SKM-1 (cell line): Measurements from ENCODE around the gene LYAR.
A peak's percentile ranks its signal among the peaks of the same experiment; 100 is the strongest.

Experiments
- DNase-seq: peaks from one replicate; lab custom pipeline; 2025; ENCODE audit not compliant: unreplicated experiment; lab: John Stamatoyannopoulos, UW

Gene LYAR

DNA sequence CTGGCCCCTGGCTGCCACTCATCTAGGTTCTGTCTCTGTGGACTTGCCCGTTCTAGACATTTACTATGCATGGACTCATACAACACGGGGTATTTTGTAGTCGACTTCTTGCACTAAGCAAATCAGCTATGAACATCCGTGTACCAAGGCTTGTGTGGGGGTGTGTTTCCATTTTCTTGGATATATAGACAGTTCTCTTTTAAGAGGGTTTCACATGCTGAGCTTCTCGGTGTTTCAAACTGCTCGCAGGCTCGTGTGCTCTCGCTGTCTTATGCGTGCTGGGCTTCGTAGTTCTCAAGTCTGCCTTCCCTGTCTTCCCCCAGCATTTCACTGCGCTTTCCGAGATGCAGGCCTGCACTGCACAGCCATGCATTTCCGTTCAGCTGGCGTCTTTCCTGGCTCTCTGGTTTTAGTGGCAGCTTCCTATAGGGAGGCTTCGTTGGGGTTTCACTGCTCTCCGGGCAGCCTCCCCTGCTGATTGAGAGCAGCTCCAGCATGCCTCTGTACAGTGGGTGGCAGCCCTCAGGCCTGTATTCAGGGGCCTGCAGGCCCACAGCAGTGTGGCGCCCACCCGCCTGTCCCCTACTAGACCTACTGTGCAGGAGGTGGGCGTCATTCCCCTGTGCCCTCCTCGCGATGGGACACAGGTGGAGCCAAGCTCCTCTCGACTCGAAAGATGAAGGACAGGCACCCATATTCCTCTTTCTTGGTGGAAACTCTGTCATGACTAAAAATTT, 27.7 kb upstream of the LYAR start:
- DNase-seq, result no peak

DNA sequence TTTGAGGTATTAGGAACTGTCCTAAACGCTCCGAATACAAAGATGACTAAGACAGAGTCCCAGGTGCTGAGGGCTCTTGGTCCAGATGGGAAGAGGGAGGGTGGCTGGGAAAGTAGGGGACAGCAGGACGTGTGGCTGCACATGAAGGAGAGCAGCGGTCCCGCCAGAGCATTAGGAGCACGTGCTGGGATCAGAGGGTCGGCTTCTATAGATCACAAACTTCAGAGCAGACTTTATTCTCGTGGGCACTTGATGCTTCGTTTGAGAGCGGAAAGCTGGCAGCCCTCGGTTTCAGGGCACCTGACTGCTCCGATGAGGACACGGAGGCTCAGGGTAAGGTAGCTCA, 26.2 kb upstream of the LYAR start:
- no peak for DNase-seq

DNA sequence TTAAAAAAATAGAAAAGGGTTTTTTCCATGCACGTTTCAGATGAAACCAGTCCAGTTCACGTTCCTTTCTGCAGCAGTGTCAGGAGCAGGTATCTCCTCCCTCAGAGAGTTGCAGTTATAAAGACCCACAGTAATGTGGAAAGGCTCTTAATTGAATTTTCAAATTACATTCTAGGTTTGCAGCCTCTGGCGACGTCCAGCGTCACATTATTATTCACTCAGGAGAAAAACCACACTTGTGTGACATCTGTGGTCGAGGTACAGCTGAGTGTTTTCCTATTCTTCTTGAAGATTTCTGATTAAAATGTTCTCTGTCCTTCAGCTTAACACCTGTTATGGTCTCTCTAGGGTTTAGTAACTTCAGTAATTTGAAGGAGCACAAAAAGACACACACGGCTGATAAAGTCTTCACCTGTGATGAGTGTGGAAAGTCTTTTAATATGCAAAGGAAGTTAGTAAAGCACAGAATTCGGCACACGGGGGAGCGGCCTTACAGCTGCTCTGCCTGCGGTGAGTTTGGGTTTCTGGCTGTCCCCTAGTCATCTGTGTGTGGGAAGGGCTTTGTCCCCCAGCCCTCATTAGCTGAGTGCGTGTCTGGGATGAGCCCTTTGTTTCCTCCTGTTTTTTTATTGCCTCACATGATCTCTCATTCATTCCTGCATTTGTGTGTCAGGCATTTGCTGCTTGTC, 25.7 kb upstream of the LYAR start:
- DNase-seq, result no peak

DNA sequence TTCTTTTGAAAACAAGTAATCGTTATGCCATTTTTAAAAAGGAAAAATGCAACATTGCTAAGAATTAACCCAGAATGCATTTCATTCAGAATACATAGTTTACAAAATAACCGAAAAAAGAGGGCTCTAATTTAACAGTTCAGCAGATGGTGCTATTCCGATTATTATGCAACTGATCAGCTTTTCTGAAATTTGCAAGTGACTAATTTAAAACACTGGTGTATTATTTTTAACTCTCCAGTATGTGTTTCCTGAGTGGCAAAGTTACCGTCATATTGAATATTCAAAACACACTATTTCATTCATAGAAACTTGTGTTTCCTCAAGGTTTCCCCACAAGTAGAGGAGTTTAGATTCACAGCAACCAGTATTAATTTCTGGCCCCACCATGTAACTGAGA, 21.2 kb upstream of the LYAR start:
- DNase-seq, result no peak

DNA sequence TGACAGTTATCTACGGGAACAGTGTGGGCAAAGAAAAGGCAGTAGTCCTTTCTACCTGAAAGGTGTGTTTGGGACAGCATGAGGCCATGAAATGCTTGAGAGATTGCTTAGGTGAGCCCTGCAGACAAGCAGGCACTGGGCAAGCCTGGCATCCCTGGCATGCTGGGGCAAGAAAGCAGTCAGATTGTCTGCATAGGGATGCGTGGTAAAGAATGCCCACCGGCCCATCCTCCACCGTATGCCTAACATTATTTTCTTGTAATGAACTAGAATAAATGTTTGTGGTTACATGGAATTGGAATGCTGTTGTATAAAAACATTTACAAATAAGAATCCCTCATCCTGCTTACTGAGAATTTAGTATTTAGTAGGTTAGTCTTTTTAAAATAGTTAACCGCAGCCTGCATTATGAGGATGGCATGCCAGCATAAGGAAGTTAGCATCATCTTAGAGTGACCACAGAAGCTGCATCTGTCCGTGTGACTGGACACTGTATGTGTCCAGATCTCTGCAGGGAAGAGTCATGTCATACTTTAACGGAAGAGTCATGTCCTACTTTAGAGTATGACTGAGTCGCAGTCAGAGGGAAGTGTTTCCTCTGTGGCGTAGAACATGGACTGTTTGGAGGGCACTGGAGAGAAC, 19.0 kb upstream of the LYAR start:
- DNase-seq, result no peak

DNA sequence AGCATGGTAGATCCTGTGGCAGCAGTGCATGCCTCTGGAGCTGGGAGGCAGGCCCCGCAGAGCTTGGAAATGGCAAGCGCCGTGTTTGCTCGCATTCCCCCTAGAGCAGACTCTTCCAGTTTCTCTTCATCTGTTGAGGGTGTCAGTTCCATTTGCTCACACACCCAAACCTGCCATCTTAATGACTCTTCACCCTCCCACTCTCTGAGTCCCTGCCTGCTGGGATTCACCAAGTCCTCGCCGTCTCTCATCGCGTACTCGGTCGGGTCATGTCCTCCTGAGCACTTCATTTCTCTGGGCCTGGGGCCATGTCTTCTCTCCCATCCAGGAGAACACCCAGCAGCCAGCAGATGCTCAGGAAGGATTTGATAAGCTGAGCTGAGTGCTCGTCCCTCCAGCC, 17.0 kb upstream of the LYAR start:
- no peak for DNase-seq

DNA sequence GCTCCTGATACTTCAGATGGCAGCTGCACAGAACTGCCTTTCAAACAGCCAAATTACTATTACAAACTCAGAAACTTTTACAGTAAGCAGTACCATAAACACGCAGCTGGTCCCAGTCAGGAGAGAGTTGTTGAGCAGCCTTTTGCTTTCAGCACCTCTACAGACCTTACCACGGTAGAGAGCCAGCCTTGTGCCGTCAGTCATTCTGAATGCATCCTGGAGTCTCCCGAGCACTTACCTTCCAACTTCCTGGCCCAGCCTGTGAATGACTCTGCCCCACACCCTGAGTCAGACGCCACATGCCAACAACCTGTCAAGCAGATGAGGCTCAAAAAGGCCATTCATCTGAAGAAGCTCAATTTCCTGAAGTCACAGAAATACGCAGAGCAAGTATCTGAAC, 12.5 kb upstream of the LYAR start:
- no peak for DNase-seq

DNA sequence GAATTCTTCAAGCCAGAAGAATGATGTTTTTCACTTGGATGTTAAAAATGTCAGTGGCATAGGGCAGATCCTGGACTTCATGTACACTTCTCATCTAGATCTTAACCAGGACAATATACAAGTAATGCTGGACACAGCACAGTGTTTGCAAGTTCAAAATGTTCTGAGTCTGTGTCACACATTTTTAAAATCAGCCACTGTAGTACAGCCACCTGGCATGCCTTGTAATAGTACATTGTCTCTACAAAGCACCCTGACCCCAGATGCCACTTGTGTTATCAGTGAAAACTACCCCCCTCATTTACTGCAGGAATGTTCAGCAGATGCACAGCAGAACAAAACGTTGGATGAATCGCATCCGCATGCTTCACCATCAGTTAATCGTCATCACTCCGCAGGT, 12.0 kb upstream of the LYAR start:
- DNase-seq, result no peak

DNA sequence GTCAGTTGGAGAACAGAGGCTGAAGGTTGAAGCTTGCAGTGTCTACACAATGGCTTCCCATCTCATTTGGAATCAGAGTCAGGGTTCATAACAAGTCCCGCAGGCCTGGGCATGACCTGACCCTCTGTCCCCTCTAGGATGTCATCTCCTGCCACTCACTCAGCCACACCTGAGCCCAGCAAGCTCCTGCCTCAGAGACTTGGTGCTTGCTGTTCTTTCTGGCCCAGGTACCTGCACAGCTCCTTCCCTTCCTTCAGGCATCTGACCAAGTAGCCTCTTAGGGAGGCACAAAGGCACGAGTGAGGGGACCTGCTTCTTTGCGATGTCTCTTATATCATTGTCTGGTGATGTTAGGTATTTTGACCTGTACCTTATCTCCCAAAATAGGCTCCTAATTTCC, 9.1 kb upstream of the LYAR start:
- DNase-seq, result no peak

DNA sequence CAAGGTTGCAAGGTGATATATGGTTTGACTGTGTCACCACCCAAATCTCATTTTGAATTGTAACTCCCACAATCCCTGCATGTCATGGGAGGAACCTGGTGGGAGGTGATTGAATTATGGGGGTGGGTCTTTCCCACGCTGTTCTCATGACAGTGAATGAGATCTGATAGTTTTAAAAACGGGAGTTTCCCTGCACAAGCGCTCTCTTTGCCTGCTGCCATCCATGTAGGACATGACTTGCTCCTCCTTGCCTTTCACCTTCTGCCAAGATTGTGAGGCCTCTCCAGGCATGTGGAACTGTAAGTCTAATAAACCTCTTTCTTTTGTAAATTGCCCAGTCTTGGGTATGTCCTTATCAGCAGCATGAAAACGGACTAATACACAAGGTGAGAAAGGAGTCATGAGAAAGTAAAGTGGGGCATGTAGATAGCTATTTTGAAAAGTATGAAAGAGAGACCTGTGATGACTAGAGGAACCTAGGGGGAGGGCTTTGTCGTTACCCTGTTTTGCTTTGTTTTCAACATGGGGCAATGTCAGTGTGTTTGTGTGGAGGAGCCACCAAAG, 6.4 kb upstream of the LYAR start:
- DNase-seq, result no peak

DNA sequence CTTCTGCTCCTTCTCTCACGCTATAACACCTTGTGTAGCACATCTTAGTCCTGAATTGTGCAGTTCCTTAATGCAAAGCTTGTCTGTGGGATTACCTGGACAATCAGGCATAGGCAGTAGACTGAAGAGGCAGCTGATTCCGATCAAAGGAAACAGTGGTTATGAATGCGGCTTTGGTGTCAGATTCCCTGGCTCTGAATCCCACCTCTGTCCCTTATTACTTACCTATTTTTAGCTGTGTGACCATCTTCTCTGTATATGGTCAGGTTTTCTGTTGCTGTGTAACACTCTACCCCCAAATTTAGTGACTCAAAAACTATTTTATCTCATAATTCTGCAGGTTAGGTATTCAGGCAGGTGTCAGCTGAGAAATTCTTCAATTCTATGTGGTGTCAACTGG, 3.3 kb upstream of the LYAR start:
- DNase-seq, result no peak

DNA sequence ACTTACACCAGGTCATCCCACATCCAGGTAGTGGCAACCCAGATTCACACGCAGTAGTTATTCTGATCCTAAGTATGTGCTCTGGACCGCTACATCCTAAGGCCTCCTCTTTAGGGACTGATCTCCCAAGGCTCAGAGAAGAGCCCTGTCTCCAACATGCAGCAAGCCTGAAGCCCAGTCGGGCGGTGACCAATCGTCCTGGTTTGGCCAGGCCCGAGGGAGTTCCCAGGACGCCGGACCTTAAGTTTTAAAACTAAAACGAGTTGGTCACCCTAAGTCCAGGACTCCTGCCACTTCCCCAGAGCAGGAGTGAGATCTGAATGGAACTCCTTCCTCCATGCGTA, 385 bp downstream of the LYAR start:
- DNase-seq, result peak; percentile 14

DNA sequence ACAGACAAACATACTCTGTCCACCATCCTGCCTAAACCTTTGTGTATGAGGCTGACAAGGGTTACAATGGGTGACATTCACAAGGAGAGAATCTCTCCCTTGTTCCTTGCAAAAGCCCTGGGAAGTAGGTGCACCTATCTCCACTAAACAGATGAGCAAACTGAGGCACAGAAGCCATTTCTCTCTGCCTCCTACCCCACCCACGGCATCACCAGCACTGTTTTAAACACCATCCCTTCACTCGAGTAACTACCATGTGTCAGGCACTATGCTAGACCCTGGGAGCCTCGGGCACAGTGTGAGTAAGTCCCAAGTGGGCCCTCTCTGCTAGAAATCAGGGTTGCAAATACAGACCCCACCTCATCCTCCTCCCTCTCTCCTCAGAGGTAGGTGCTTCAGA, 899 bp downstream of the LYAR start:
- DNase-seq, result no peak

DNA sequence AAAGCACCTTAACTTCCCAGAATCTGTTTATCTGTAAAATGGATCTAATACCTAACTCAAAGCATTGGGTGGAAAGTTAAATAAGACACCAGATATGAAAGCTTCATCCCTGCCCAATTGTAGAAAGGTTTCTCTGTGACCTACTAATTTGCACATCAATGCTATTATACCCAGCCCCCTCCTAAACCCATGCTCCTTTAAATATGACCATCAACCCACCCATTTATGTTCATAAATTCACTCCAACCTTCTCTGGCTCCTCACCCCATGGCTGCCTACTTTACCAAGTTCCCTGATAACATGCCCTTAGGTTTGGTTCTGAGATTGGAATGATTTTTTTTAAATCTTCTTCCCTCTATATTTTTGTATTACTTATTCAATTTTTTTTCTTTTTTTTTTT, 1.9 kb downstream of the LYAR start:
- DNase-seq, result no peak

DNA sequence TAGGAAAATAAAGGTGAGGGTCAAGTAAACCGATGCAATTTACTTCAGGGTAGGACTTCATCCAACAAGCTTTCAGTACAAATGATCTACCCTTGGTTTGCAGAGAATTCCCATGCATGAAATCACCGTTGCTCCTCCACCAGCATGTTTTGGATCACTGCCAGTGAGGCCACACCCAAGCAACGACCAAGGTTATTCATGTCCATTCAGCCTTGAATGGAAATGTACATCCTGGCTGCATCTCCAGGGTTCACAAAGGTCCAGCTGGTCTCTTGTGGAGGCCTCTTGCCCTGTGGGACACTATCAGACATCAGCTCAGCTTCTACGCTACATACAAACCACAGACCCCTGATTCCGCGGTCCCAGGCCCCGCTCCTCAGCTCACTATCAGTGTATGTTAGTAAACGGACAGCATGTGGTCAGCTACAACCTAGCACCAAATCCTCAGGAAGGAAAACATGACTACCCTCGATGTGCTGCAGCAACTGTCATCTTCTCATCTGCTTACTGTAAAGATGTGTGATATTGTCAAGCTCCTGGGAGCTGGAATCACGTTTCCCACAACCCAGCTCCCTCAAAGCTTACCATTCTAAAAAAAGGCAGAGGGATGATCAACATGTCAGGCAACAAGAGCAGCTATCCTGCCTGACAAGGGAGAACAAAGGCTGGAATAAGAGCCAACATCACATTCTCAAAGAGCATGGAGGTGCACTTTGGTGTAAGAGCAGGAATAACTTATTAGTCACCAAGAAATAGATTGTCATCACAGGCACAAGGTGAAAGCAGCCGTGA, 4.9 kb downstream of the LYAR start:
- no peak for DNase-seq

DNA sequence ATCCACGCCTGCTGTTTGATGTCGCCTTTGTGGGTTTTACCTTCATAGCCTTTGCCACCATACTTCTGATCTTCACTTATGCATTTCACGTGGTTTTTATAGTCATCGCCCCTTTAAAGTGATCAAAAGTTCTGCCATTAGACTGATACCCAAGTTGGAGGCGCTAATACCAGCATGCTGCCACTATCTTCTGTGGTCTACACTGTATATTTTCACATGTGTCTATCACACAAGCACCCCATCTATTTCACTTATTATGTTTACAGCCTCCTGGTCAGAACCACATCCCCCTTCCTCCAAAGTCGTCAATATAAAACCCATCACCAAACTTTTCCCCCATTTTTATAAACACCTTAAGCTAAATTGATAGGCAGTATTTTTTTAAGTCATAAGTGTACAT, 8.2 kb downstream of the LYAR start:
- no peak for DNase-seq

DNA sequence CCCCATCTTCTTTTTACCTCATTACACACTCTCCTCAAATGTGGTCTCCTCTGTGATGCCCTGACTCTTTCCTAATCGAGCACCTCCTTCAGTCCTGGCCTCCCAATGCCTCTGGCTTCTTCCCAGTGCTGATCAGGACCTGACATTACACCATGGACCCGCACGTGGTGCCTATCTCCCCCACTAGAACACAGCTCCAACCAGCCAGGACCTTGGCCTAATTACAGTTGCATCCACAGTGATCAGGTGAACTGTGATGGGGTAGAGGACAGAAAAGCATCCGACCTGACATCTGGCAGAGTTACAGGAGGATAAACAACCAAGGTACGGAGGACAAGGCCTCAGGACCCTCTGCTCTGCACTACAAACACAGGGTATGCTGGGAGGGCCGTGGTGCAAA, 12.4 kb downstream of the LYAR start:
- DNase-seq, result no peak

DNA sequence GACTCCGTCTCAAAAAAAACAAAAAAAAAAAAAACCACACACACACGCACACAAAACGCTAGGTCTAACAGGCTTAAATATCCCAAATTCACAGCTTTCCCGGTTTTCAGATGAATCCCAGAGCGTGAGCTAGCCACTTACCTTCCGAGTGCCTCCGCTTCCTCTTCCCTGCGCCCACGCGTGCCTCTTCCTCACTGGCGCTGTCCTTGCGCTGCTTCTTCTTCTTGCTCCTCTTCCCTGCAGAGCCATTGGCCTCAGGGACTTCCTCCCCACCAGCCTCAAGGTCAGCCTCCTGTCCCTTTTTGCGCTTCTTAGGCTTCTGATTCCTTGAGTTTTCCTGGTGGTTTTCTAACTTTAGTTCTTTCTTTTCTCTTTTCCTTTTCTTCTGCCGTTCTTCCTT, 15.7 kb downstream of the LYAR start:
- DNase-seq, result no peak

DNA sequence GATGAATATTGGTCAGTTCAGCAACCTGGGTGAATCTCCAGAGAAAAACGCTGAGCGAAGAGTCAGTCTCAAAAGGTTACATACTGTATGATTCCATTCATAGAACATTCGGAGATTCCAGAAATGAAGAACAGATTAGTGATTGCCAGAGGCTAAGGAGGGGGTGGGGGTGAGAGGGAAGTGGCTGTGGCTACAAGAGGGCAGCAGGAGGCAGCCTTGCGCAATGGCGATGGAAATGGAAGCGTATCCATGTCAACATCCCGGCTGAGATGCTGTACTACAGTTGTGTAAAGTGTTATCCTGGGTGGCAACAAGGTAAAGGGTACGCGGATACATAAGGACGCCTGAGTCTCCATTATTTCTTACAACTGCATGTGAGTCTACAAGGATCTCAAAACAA, 18.0 kb downstream of the LYAR start:
- DNase-seq, result no peak

DNA sequence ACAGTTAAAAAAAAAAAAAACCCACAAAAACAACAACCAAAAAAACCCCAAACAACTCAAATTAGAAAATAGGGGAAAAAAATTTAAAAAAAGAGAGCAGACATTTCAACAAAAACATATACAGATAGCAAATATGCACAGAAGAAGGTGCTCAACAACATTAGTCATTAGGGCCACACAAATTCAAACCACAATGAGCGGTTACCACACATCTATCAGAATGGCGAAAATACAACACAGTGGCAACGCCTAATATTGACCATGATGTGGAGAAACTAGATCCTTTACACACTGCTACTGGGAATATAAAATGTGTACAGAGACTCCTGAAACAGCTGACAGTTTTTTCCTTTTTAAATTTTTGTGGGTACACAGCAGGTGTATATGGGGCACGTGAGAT, 19.4 kb downstream of the LYAR start:
- DNase-seq, result no peak

DNA sequence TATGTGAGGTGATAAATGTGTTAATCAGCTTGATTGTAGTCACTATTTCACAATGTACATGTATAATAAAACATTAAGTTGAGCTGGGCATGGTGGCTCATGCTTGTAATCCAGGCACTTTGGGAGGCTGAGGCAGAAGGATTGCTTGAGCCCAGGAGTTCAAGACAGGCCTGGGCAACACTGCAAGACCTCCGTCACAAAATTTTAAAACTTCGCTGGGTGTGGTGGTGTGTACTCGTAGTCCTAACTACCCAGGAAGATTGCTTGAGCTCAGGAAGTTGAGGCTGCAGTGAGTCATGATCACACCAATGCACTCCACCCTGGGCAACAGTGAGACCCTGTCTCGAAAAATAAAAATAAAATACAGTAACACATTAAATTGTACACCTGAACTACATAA, 20.1 kb downstream of the LYAR start:
- DNase-seq, result no peak

DNA sequence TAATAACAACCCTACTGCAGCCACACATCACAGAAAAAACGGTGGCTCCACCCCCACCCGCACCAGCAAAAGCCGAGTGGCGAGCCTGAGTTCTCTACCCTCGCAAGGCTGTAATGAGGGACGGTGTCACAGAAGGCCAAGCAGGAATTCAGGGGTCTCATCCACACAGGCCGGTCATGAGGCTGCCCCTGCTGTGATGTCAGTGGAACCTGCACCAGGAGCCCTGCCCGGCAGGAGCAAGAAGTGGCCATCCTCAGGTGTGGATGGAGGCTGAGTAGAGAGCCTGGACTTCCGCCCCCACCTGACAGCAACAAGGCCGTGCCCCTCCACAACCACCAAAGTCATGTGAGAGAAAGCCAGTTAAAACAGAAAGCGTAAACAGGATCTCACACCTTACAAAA, 20.6 kb downstream of the LYAR start:
- no peak for DNase-seq
